Common myeloid progenitor, CD34-positive (primary cell): ENCODE results near the gene PRKCH.
A peak's percentile ranks its signal among the peaks of the same experiment; 100 is the strongest.

Experiments
- CTCF ChIA-PET: fragments of 350-600 bp; sonication (Branson Sonifier 250); formaldehyde crosslinking; loops from one replicate; lab custom pipeline; 2021; ENCODE audit warnings: antibody characterized with exemption; lab: Charles Lee
- POLR2A ChIA-PET: fragments of 350-600 bp; sonication (Branson Sonifier 250); formaldehyde crosslinking; loops from one replicate; lab custom pipeline; 2021; ENCODE audit warnings: antibody characterized with exemption; lab: Charles Lee
- DNase-seq, 3 donors: peaks; one replicate each; pipeline versions ENCODE4 v3.0.0 to v3.0.0-alpha.2; 2013
- H3K27ac ChIP-seq, 2 experiments: 1 replicate in 1 of 2; 2 replicates in 1 of 2; pipeline ENCODE4 v1.7.0; 2013; ENCODE audit warnings: inconsistent platforms in 2 of 2, low read length in 2 of 2, mild to moderate bottlenecking in 2 of 2, low read depth in 1 of 2, moderate library complexity in 1 of 2; ENCODE audit not compliant: severe bottlenecking in 2 of 2, insufficient read depth in 1 of 2, poor library complexity in 1 of 2
- H3K27me3 ChIP-seq, 5 experiments: replicated peaks in 2 of 5; 1 replicate in 3 of 5; 2 replicates in 2 of 5; pipeline versions ENCODE4 v1.6.1 to v1.7.0; 2013; ENCODE audit warnings: low read length in 4 of 5, mild to moderate bottlenecking in 2 of 5, moderate library complexity in 2 of 5, inconsistent platforms in 1 of 5; ENCODE audit not compliant: insufficient read depth in 5 of 5, control insufficient read depth in 4 of 5
- H3K36me3 ChIP-seq, 4 experiments: 1 replicate in 2 of 4; 2 replicates in 2 of 4; pipeline versions ENCODE4 v1.6.1 to v1.7.0; 2013; ENCODE audit warnings: low read length in 3 of 4, control low read depth in 1 of 4, mild to moderate bottlenecking in 1 of 4; ENCODE audit not compliant: control insufficient read depth in 4 of 4, insufficient read depth in 4 of 4
- H3K4me1 ChIP-seq, 4 experiments: 1 replicate in 3 of 4; 2 replicates in 1 of 4; pipeline versions ENCODE4 v1.6.1 to v1.7.1; 2013; ENCODE audit warnings: low read length in 3 of 4, mild to moderate bottlenecking in 3 of 4, control low read depth in 1 of 4, inconsistent platforms in 1 of 4, moderate library complexity in 1 of 4; ENCODE audit not compliant: control insufficient read depth in 4 of 4, insufficient read depth in 4 of 4; ENCODE audit errors: control extremely low read depth in 1 of 4
- H3K4me3 ChIP-seq, 7 experiments: 1 replicate in 4 of 7; 2 replicates in 3 of 7; pipeline versions ENCODE4 v1.5.1 to v1.7.0; 2013; ENCODE audit warnings: mild to moderate bottlenecking in 7 of 7, low read length in 6 of 7, moderate library complexity in 6 of 7, inconsistent platforms in 2 of 7, low read depth in 2 of 7, control low read depth in 1 of 7; ENCODE audit not compliant: insufficient read depth in 4 of 7, control insufficient read depth in 1 of 7; ENCODE audit errors: extremely low read depth in 1 of 7
- H3K9me3 ChIP-seq, 5 experiments: 1 replicate in 4 of 5; 2 replicates in 1 of 5; pipeline versions ENCODE4 v1.6.1 to v1.7.1; 2013; ENCODE audit warnings: low read length in 4 of 5, mild to moderate bottlenecking in 2 of 5, inconsistent platforms in 1 of 5, low read depth in 1 of 5, moderate library complexity in 1 of 5; ENCODE audit not compliant: control insufficient read depth in 4 of 5, insufficient read depth in 2 of 5; ENCODE audit errors: control extremely low read depth in 1 of 5
- WGBS: methylation state at CpG from one replicate; pipeline ENCODE4 v1.1.5; 2013; ENCODE audit not compliant: insufficient coverage; 5-methylcytosine and 5-hydroxymethylcytosine counted together

Gene PRKCH

DNA sequence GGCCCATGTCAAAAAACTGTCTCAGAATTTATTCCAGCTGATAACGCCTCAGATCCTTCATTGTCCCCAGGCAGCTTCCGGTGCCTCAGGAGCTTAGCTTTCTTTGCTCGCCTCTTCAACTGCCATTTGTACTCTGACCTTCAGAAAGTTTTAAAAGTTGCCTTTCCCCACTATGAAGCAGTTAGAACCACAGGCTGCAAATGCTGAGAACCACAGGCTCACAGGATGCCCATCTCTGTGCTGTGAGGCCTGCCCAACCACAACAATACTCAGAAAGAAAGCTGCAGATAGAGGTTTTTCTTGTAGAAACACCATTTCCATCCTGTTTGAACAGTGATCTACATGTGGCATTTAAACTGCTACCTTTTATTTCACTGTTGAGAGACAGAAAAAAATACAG, 131.1 kb downstream of the PRKCH start:
- Histone ChIP-seq H3K4me3 (no peak overlapping the region), H3K9me3 (no peaks in the 10 kb centered on the region), H3K27me3 (no peaks in the 10 kb centered on the region), H3K36me3 (peaks cover 6 to 51% (median 10%) of the 10 kb centered on the region in 4 experiments), H3K4me1 (peaks cover 0 to 3% (median 0%) of the 10 kb centered on the region in 4 experiments), H3K27ac (no peak overlapping the region)
- 96% methylated on average over 3 of the region's 3 CpGs for WGBS
- DNase-seq, result no peak
- ChIA-PET CTCF (interaction anchor here (0.8 to 5.6 kb wide), 4 partner anchors 8 to 385 kb away, joined by 3 to 27 read pairs (median 4); no protein-coding TSS in a partner anchor), POLR2A (no interaction called here)

DNA sequence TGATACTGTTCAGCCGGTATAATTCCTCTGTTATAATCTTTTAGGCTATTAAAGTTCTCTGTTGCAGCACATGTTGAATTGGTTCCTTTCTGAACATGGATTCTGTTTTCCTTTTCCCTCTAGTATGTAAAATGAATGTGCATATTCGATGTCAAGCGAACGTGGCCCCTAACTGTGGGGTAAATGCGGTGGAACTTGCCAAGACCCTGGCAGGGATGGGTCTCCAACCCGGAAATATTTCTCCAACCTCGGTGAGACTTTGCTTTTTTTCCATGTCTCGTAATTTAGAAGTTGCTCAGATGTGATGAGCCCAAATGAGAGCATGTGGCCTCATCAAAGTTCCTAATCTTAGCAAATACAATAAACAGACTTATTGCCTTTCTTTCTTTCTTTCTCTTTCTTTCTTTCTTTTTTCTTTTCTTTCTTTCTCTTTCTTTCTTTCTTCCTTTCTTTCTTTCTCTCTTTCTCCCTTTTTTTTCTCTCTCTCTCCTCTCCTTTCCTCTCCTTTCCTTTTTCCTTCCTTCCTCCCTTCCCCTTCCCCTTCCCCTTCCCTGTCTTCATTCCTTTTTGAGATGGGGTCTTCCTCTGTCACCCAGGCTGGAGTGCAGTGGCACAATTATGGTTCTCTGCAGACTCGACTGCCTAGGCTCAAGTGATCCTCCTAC, 131.9 kb downstream of the PRKCH start:
- H3K27ac ChIP-seq, result no peak overlapping the region
- POLR2A ChIA-PET, result no interaction called here

DNA sequence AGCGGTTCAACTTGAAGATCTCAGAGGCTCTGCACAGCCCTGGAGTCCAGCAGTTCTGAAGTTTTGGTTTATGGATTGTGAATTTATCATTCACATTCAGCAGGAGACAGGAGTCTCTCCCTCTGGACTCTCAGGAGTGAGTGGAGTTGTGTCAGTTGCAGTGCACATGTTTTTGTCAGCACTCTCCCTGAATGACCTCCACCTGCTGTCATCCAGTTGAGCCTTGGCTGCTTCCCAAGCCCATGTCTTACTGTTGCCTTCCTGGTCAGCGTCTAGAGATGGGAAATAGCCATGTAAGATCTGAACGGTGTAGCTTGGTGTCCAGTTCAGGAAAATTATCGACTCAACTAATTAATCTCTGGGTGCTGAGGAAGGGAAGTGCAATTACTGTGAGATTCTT, 133.2 kb downstream of the PRKCH start:
- ChIA-PET POLR2A (no interaction called here), CTCF (interaction anchor here (0.7 to 1.1 kb wide), 2 partner anchors 22 to 33 kb away, joined by 3 to 4 read pairs; no protein-coding TSS in a partner anchor)
- H3K9me3 ChIP-seq, result no peaks in the 10 kb centered on the region
- 93% methylated on average over 2 of the region's 4 CpGs for WGBS
- H3K4me1 ChIP-seq, result peaks cover 0 to 3% (median 0%) of the 10 kb centered on the region in 4 experiments
- DNase-seq, result no peak
- no peak overlapping the region for H3K27ac ChIP-seq
- H3K4me3 ChIP-seq, result no peak overlapping the region
- peaks cover 9 to 70% (median 17%) of the 10 kb centered on the region in 4 experiments for H3K36me3 ChIP-seq
- H3K27me3 ChIP-seq, result no peaks in the 10 kb centered on the region

More for the DNA sequence above, 131.9 kb downstream of the PRKCH start:
- Histone ChIP-seq H3K36me3 (peaks cover 9 to 58% (median 16%) of the 10 kb centered on the region in 4 experiments), H3K4me1 (peaks cover 0 to 3% (median 0%) of the 10 kb centered on the region in 4 experiments), H3K27me3 (no peaks in the 10 kb centered on the region), H3K9me3 (no peaks in the 10 kb centered on the region), H3K4me3 (no peak overlapping the region)
- WGBS, result 94% methylated on average over 9 of the region's 9 CpGs
- DNase-seq, result no peak
- CTCF ChIA-PET, result interaction anchor here (0.8 to 5.6 kb wide), 2 partner anchors 7 to 276 kb away, joined by 3 to 27 read pairs; no protein-coding TSS in a partner anchor

DNA sequence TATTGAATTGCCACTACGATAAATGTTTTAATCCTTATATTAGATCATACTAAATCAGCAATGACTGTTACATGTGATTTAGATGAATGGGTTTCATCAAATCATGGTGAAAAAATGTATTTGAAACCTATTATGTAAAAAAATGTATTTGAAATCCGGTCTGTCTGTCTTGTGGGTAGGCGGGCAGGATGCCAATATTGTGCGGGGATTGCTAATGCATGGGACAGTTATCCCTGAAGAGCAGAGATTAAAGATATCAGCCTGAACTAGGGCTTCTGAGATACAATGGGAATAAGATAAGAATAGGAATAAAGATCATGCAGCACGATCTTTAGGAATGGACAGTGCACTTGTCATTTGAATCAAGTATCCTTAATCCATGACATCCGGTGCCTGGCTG, 134.0 kb downstream of the PRKCH start:
- H3K27ac ChIP-seq, result no peak overlapping the region
- WGBS, result 69% methylated on average over 5 of the region's 6 CpGs
- H3K4me1 ChIP-seq, result peaks cover 0 to 3% (median 0%) of the 10 kb centered on the region in 4 experiments
- no peak for DNase-seq
- ChIA-PET CTCF (interaction anchor here (0.8 to 2.2 kb wide), 12 partner anchors 22 to 386 kb away, joined by 3 to 14 read pairs (median 4); partner anchors contain the start of gene PRKCH), POLR2A (no interaction called here)
- H3K9me3 ChIP-seq, result no peaks in the 10 kb centered on the region
- H3K27me3 ChIP-seq, result no peaks in the 10 kb centered on the region
- no peak overlapping the region for H3K4me3 ChIP-seq
- H3K36me3 ChIP-seq, result peaks cover 11 to 76% (median 17%) of the 10 kb centered on the region in 4 experiments

DNA sequence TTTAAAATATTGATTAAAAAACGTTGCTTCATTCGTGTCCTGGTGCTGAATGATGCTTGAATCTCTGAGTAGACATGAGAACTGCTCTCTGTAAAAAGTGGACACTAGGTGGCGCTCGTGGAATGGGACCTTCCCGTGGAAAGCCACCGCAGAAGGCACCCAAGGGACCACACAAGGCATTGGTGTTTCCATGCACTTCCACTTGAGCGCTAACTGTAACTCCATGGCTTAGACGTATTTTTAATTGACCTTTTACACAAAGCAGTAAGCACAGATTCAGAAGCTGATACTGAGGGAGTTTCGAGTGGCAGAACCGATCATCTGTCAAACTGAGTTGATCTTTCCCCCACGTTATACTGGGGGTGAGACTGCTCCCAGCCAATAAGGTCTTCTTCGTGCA, 135.3 kb downstream of the PRKCH start:
- H3K4me1 ChIP-seq, result peaks cover 0 to 10% (median 3%) of the 10 kb centered on the region in 4 experiments
- WGBS, result 45% methylated on average over 10 of the region's 12 CpGs
- H3K4me3 ChIP-seq, result no peak overlapping the region
- H3K36me3 ChIP-seq, result peaks cover 11 to 69% (median 19%) of the 10 kb centered on the region in 4 experiments
- peak; percentile 74 to 89 (median 84) for DNase-seq
- ChIA-PET POLR2A (no interaction called here), CTCF (interaction anchor here (0.9 to 2.2 kb wide), 9 partner anchors 25 to 381 kb away, joined by 3 to 14 read pairs (median 4); no protein-coding TSS in a partner anchor)
- no peak overlapping the region for H3K27ac ChIP-seq
- no peaks in the 10 kb centered on the region for H3K9me3 ChIP-seq
- H3K27me3 ChIP-seq, result no peaks in the 10 kb centered on the region

DNA sequence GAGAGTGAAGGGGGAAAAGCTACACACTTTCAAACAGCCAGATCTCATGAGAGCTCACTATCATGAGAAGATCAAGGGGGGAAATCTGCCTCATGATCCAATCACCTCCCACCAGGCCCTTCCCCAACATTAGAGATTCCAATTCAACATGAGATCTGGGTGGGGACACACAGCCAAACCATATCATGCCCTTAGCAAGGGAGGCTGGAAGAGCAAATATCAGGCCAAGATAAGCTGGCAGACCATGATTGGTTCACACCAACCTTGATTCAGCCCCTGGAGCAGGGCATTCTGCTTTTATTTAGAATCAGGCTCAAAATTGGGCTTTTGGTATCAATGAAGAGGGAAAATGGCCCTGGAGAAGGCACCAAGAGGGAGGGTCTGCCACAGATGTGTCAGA, 137.4 kb downstream of the PRKCH start:
- no peak for DNase-seq
- Histone ChIP-seq H3K4me1 (peaks cover 0 to 8% (median 5%) of the 10 kb centered on the region in 4 experiments), H3K9me3 (no peaks in the 10 kb centered on the region), H3K36me3 (peaks cover 12 to 61% (median 21%) of the 10 kb centered on the region in 4 experiments), H3K27ac (no peak overlapping the region), H3K4me3 (no peak overlapping the region), H3K27me3 (no peaks in the 10 kb centered on the region)
- POLR2A ChIA-PET, result interaction anchor here (0.6 kb wide), 1 partner anchor 36 kb away, joined by 3 read pairs; no protein-coding TSS in a partner anchor
- CTCF ChIA-PET, result interaction anchor here (1.2 to 1.7 kb wide), 4 partner anchors 28 to 379 kb away, joined by 3 to 9 read pairs (median 4); no protein-coding TSS in a partner anchor

DNA sequence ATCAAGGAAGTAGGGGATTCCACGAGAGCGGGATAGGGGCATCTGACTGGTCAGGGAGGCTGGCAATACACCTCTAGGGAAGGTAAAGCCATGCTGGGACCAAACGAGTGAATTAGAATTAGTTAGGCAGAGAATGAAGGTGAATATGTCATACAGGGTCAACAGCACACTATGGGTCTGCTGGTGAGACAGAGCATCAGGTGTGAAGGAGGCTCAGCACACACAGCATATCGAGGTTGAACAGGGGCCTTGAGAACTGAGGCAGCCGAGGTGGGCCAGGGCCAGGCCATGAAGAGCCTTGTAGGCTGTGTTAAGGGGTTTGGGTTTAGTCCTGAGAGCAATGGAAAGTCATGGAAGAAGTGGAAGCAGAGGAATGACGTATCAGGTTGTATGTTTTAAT, 137.8 kb downstream of the PRKCH start:
- ChIA-PET POLR2A (no interaction called here), CTCF (interaction anchor here (1.2 to 4.1 kb wide), 5 partner anchors 27 to 379 kb away, joined by 3 to 36 read pairs (median 4); no protein-coding TSS in a partner anchor)
- no peak overlapping the region for H3K27ac ChIP-seq
- DNase-seq, result no peak
- H3K4me3 ChIP-seq, result no peak overlapping the region
- peaks cover 0 to 8% (median 5%) of the 10 kb centered on the region in 4 experiments for H3K4me1 ChIP-seq
- 87% methylated on average over 3 of the region's 6 CpGs for WGBS
- no peaks in the 10 kb centered on the region for H3K27me3 ChIP-seq
- no peaks in the 10 kb centered on the region for H3K9me3 ChIP-seq
- peaks cover 12 to 61% (median 21%) of the 10 kb centered on the region in 4 experiments for H3K36me3 ChIP-seq
